H9 (cell line): ENCODE results near the gene COL23A1. TPM values are rescaled to one million over a fixed set of nuclear protein-coding genes. Genes with fewer than 3 reads are reported as not detected.

ENCODE experiments used
- DNase-seq: peaks from one replicate; pipeline ENCODE4 v3.0.0-alpha.2; 2017
- H2AFZ ChIP-seq: one replicate; pipeline ENCODE4 v1.6.1; 2013; ENCODE audit warnings: mild to moderate bottlenecking, low read length, control low read depth, moderate library complexity
- H2AK5ac ChIP-seq: 2 replicates; pipeline ENCODE4 v1.6.1; 2013; ENCODE audit warnings: low read length, control low read depth, mixed read lengths; ENCODE audit not compliant: insufficient read length
- H2BK120ac ChIP-seq: one replicate; pipeline ENCODE4 v1.6.1; 2013; ENCODE audit warnings: low read depth, mild to moderate bottlenecking, low read length, control low read depth, inconsistent platforms; ENCODE audit not compliant: poor library complexity, severe bottlenecking
- H2BK12ac ChIP-seq: 2 replicates; pipeline ENCODE4 v1.6.1; 2013; ENCODE audit warnings: low read length, control low read depth, mixed read lengths, low read depth; ENCODE audit not compliant: insufficient read length
- H2BK15ac ChIP-seq: 2 replicates; pipeline ENCODE4 v1.6.1; 2013; ENCODE audit warnings: low read depth, low read length, control low read depth
- H2BK20ac ChIP-seq: one replicate; pipeline ENCODE4 v1.6.1; 2013; ENCODE audit warnings: low read depth, mild to moderate bottlenecking, low read length, control low read depth, inconsistent platforms; ENCODE audit not compliant: poor library complexity, severe bottlenecking
- H2BK5ac ChIP-seq: 2 replicates; pipeline ENCODE4 v1.6.1; 2013; ENCODE audit warnings: low read length, control low read depth, mixed read lengths; ENCODE audit not compliant: insufficient read length
- H3K14ac ChIP-seq: 2 replicates; pipeline ENCODE4 v1.6.1; 2013; ENCODE audit warnings: low read length, control low read depth; ENCODE audit not compliant: insufficient read depth
- H3K18ac ChIP-seq: 2 replicates; pipeline ENCODE4 v1.6.1; 2013; ENCODE audit warnings: low read depth, mild to moderate bottlenecking, mixed read lengths, low read length, control low read depth; ENCODE audit not compliant: insufficient read length
- H3K23ac ChIP-seq: 2 replicates; pipeline ENCODE4 v1.6.1; 2013; ENCODE audit warnings: low read length, control low read depth, mixed read lengths, low read depth; ENCODE audit not compliant: insufficient read length
- H3K23me2 ChIP-seq: 2 replicates; pipeline ENCODE4 v1.6.1; 2013; ENCODE audit warnings: low read depth, mild to moderate bottlenecking, mixed read lengths, low read length, control low read depth; ENCODE audit not compliant: insufficient read length, poor library complexity, severe bottlenecking
- H3K27ac ChIP-seq: 2 replicates; pipeline ENCODE4 v1.5.1; 2013; ENCODE audit warnings: low read length, control low read depth, mixed read lengths, low read depth; ENCODE audit not compliant: insufficient read length
- H3K27me3 ChIP-seq: 2 replicates; pipeline ENCODE4 v1.6.1; 2013; ENCODE audit warnings: low read length, control low read depth, inconsistent platforms; ENCODE audit not compliant: insufficient read depth
- H3K4ac ChIP-seq: 2 replicates; pipeline ENCODE4 v1.6.1; 2013; ENCODE audit warnings: low read depth, mild to moderate bottlenecking, control low read depth, inconsistent platforms, low read length, moderate library complexity
- H3K4me1 ChIP-seq: 2 replicates; pipeline ENCODE4 v1.6.1; 2013; ENCODE audit warnings: low read length, control low read depth, inconsistent platforms; ENCODE audit not compliant: insufficient read depth
- H3K4me2 ChIP-seq: 2 replicates; pipeline ENCODE4 v1.6.1; 2013; ENCODE audit warnings: low read length, control low read depth, mixed read lengths; ENCODE audit not compliant: insufficient read length, insufficient read depth
- H3K56ac ChIP-seq: 2 replicates; pipeline ENCODE4 v1.6.1; 2013; ENCODE audit warnings: low read depth, mild to moderate bottlenecking, mixed read lengths, low read length, control low read depth; ENCODE audit not compliant: insufficient read length
- H3K79me1 ChIP-seq: 2 replicates; pipeline ENCODE4 v1.6.1; 2013; ENCODE audit warnings: low read depth, mild to moderate bottlenecking, moderate library complexity, low read length, control low read depth, inconsistent platforms; ENCODE audit not compliant: insufficient read depth, poor library complexity, severe bottlenecking
- H3K79me2 ChIP-seq: 2 replicates; pipeline ENCODE4 v1.6.1; 2013; ENCODE audit warnings: low read length, control low read depth, inconsistent platforms; ENCODE audit not compliant: insufficient read depth
- H3K9ac ChIP-seq: 2 replicates; pipeline ENCODE4 v1.6.1; 2013; ENCODE audit warnings: low read length, control low read depth, mixed read lengths; ENCODE audit not compliant: insufficient read length; ENCODE audit errors: extremely low read depth
- H3K9me3 ChIP-seq: one replicate; pipeline ENCODE4 v1.6.1; 2013; ENCODE audit warnings: low read depth, low read length, inconsistent platforms; ENCODE audit not compliant: control insufficient read depth
- H3T11ph ChIP-seq: one replicate; pipeline ENCODE4 v1.6.1; 2013; ENCODE audit warnings: mild to moderate bottlenecking, low read length, control low read depth, inconsistent platforms
- H4K20me1 ChIP-seq: one replicate; pipeline ENCODE4 v1.6.1; 2013; ENCODE audit not compliant: control insufficient read depth, insufficient read length, insufficient read depth
- H4K5ac ChIP-seq: 2 replicates; pipeline ENCODE4 v1.6.1; 2013; ENCODE audit warnings: low read depth, mild to moderate bottlenecking, mixed read lengths, low read length, control low read depth; ENCODE audit not compliant: insufficient read length
- H4K8ac ChIP-seq: replicated peaks from 2 replicates; pipeline ENCODE4 v1.6.1; 2013; ENCODE audit warnings: low read length, control low read depth, mixed read lengths, low read depth; ENCODE audit not compliant: insufficient read length
- H4K91ac ChIP-seq: 2 replicates; pipeline ENCODE4 v1.6.1; 2013; ENCODE audit warnings: low read depth, mild to moderate bottlenecking, moderate library complexity, mixed read lengths, low read length, control low read depth; ENCODE audit not compliant: insufficient read length
- H3K27ac Mint-ChIP-seq, 3 experiments: 2 replicates in 2 of 3; 3 replicates in 1 of 3; pipeline ENCODE4 v1.8.0; 2020 to 2021; ENCODE audit warnings: mixed read lengths in 3 of 3, mild to moderate bottlenecking in 1 of 3, moderate library complexity in 1 of 3
- H3K27me3 Mint-ChIP-seq: 2 replicates; pipeline ENCODE4 v1.8.0; 2021; ENCODE audit warnings: low read depth, mild to moderate bottlenecking, moderate library complexity, mixed read lengths
- H3K36me3 Mint-ChIP-seq, 3 experiments: 2 replicates in 2 of 3; 3 replicates in 1 of 3; pipeline ENCODE4 v1.8.0; 2020 to 2021; ENCODE audit warnings: low read depth in 3 of 3, mixed read lengths in 3 of 3; ENCODE audit not compliant: insufficient read depth in 1 of 3
- H3K4me1 Mint-ChIP-seq, 2 experiments: 2 replicates each; pipeline ENCODE4 v1.8.0; 2020; ENCODE audit warnings: mixed read lengths in 2 of 2
- H3K4me3 Mint-ChIP-seq, 2 experiments: 2 replicates in 1 of 2; 3 replicates in 1 of 2; pipeline ENCODE4 v1.8.0; 2020 to 2021; ENCODE audit warnings: mild to moderate bottlenecking in 2 of 2, mixed read lengths in 2 of 2, moderate library complexity in 1 of 2
- H3K9me3 Mint-ChIP-seq, 2 experiments: 2 replicates in 1 of 2; 3 replicates in 1 of 2; pipeline ENCODE4 v1.8.0; 2020; ENCODE audit warnings: mild to moderate bottlenecking in 2 of 2, mixed read lengths in 2 of 2, moderate library complexity in 1 of 2
- WGBS: extraction: QIAGEN DNeasy Blood & Tissue Kit; methylation state at CpG from one replicate; pipeline ENCODE4 v1.1.7; 2013; ENCODE audit warnings: missing lambda C conversion rate, low lambda C conversion rate, mixed read lengths; ENCODE audit not compliant: insufficient read length; ENCODE audit errors: extremely low coverage; 5-methylcytosine and 5-hydroxymethylcytosine counted together
- total RNA-seq: library from RNA; stranded (reverse); gene quantifications from 2 replicates; pipeline ENCODE4 v1.2.1, GENCODE V29; 2021
- TF ChIP-seq, protein P1 (sequence below): fragments of 200-600 bp; sonication (generic); conservative IDR thresholded peaks from 3 replicates; pipeline ENCODE4 v1.8.0; 2021; ENCODE audit warnings: antibody characterized with exemption, mild to moderate bottlenecking

COL23A1 gene
- total RNA-seq, 1 experiment from 2014 or later = 2.6 TPM

- H4K91ac ChIP-seq = no peak overlapping the region
- no peak overlapping the region for H3K56ac ChIP-seq
- no peak overlapping the region for H4K8ac ChIP-seq
- H3K36me3 Mint-ChIP-seq = peaks cover 0 to 5% (median 0%) of the 10 kb centered on the region in 3 experiments; a peak in 5 of 7 replicates
- H3K23me2 ChIP-seq = no peaks in the 10 kb centered on the region
- H3T11ph ChIP-seq = no peak overlapping the region
- peaks cover 26 to 37% of the 10 kb centered on the region in 2 experiments for H3K4me1 Mint-ChIP-seq
- no peak overlapping the region for H3K9ac ChIP-seq
- H2BK20ac ChIP-seq = no peak overlapping the region
- no peaks in the 10 kb centered on the region; the same call in 1 of the 2 replicates for H3K27me3 Mint-ChIP-seq
- H2BK120ac ChIP-seq = no peak overlapping the region
- H3K9me3 ChIP-seq = no peaks in the 10 kb centered on the region
- peak overlapping the region in 1 of 3 experiments; percentile 18; a peak in 1 of 7 replicates for H3K27ac Mint-ChIP-seq
- no peak overlapping the region for H2BK5ac ChIP-seq
- H3K79me2 ChIP-seq = no peaks in the 10 kb centered on the region
- no peak overlapping the region for H2BK12ac ChIP-seq
- no peaks in the 10 kb centered on the region for H3K79me1 ChIP-seq
- H2AK5ac ChIP-seq = no peak overlapping the region
- H4K5ac ChIP-seq = no peak overlapping the region
- no peaks in the 10 kb centered on the region for H4K20me1 ChIP-seq
- no peak overlapping the region for H3K4me3 Mint-ChIP-seq
- H3K4ac ChIP-seq = no peak overlapping the region
- H2AFZ ChIP-seq = no peak overlapping the region
- no peak overlapping the region for H3K14ac ChIP-seq
- no peak overlapping the region for H2BK15ac ChIP-seq
- no peak overlapping the region for H3K4me2 ChIP-seq
- no peaks in the 10 kb centered on the region for H3K27me3 ChIP-seq
- H3K27ac ChIP-seq = no peak overlapping the region
- H3K4me1 ChIP-seq = no peaks in the 10 kb centered on the region; the same call in 1 of the 2 replicates
- TF ChIP-seq, protein P1, sequence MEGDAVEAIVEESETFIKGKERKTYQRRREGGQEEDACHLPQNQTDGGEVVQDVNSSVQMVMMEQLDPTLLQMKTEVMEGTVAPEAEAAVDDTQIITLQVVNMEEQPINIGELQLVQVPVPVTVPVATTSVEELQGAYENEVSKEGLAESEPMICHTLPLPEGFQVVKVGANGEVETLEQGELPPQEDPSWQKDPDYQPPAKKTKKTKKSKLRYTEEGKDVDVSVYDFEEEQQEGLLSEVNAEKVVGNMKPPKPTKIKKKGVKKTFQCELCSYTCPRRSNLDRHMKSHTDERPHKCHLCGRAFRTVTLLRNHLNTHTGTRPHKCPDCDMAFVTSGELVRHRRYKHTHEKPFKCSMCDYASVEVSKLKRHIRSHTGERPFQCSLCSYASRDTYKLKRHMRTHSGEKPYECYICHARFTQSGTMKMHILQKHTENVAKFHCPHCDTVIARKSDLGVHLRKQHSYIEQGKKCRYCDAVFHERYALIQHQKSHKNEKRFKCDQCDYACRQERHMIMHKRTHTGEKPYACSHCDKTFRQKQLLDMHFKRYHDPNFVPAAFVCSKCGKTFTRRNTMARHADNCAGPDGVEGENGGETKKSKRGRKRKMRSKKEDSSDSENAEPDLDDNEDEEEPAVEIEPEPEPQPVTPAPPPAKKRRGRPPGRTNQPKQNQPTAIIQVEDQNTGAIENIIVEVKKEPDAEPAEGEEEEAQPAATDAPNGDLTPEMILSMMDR = no peak
- H3K23ac ChIP-seq = no peak overlapping the region
- no CpG with 5 or more reads among the region's 5 CpGs for WGBS
- H3K18ac ChIP-seq = no peak overlapping the region
- H3K9me3 Mint-ChIP-seq = peaks cover 2 to 6% of the 10 kb centered on the region in 2 experiments; a peak in 3 of 5 replicates
- no peak for DNase-seq
These were observed 158.4 kb downstream of the COL23A1 start for GRCh38 chr5:178431782-178432165.
